HFFc6 (cell line): ENCODE measurements around the gene IGFBP3. TPM values are rescaled to one million over a fixed set of nuclear protein-coding genes. Genes with fewer than 3 reads are reported as not detected.
"Not testable (repeated sequence)": the region's sequence is repeated elsewhere in the genome, so short reads cannot be mapped to it uniquely, and the experiment has no call there.

Experiments used
- DNase-seq: peaks from one replicate; pipeline ENCODE4 v3.0.0-alpha.2; 2018
- H3K27ac Mint-ChIP-seq: 2 replicates; pipeline ENCODE4 v1.8.0; 2020; ENCODE audit warnings: mild to moderate bottlenecking, mixed read lengths
- H3K27me3 Mint-ChIP-seq: 2 replicates; pipeline ENCODE4 v1.8.0; 2021; ENCODE audit warnings: mild to moderate bottlenecking, moderate library complexity, mixed read lengths; ENCODE audit not compliant: insufficient read depth
- H3K36me3 Mint-ChIP-seq: 2 replicates; pipeline ENCODE4 v1.8.0; 2021; ENCODE audit warnings: low read depth, mixed read lengths
- H3K4me1 Mint-ChIP-seq: 2 replicates; pipeline ENCODE4 v1.8.0; 2020; ENCODE audit warnings: low read depth, mixed read lengths
- H3K4me3 Mint-ChIP-seq: 2 replicates; pipeline ENCODE4 v1.8.0; 2020; ENCODE audit warnings: mild to moderate bottlenecking, moderate library complexity, mixed read lengths
- H3K9me3 Mint-ChIP-seq: 2 replicates; pipeline ENCODE4 v1.8.0; 2020; ENCODE audit warnings: mild to moderate bottlenecking, mixed read lengths
- total RNA-seq, 6 experiments: library from RNA; stranded (reverse); fragmentation: NEBNext Ultra II Directional; extraction: Animal tissue kit (Norgen Biotek cat#: 25700); gene quantifications; 2 replicates in 1 of 6; 3 replicates in 5 of 6; pipeline ENCODE4 v1.2.3, GENCODE V29; 2021
- TF ChIP-seq, protein P1 (sequence below): fragments of 200-600 bp; sonication (generic); IDR thresholded peaks from 2 replicates; pipeline ENCODE4 v1.5.0; 2021; ENCODE audit warnings: antibody characterized with exemption, mild to moderate bottlenecking

Gene IGFBP3
- total RNA-seq, 6 experiments from 2014 or later: 797 to 983 (median 926) TPM

DNA sequence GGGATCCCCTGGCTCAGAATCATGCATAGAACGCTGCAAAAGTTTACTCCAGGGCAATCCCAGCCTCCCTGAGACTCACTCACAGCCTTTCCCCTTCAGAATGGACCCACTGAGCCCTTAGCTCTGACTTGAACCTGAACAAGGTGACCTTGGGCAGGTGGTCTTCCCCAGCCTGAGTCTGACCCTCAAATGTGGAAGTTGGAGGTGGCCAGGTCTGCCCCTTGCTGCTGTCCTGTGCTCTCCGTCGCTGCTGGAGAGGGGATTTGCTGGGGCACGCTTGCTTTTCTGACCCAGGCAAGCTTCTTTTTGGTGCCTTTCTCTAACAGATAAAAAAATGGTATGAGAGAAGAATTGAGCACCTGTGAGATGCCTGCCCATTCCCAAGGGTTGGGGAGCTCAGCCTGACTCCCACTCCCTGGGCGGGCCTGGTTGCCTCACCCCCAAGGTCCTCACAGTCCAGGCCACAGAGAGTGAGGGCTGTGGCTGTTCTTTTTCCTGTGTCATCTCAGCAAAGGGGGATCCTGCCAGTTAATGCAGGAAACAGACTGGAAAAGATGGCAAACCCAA lies 46.6 kb upstream of the IGFBP3 start:
- Mint-ChIP-seq H3K36me3 (no peaks in the 10 kb centered on the region), H3K4me3 (no peak overlapping the region), H3K27me3 (peaks cover 2% of the 10 kb centered on the region; the same call in 1 of the 2 replicates), H3K9me3 (no peaks in the 10 kb centered on the region), H3K4me1 (peaks cover 14% of the 10 kb centered on the region; the same call in 1 of the 2 replicates), H3K27ac (no peak overlapping the region)
- TF ChIP-seq, protein P1, sequence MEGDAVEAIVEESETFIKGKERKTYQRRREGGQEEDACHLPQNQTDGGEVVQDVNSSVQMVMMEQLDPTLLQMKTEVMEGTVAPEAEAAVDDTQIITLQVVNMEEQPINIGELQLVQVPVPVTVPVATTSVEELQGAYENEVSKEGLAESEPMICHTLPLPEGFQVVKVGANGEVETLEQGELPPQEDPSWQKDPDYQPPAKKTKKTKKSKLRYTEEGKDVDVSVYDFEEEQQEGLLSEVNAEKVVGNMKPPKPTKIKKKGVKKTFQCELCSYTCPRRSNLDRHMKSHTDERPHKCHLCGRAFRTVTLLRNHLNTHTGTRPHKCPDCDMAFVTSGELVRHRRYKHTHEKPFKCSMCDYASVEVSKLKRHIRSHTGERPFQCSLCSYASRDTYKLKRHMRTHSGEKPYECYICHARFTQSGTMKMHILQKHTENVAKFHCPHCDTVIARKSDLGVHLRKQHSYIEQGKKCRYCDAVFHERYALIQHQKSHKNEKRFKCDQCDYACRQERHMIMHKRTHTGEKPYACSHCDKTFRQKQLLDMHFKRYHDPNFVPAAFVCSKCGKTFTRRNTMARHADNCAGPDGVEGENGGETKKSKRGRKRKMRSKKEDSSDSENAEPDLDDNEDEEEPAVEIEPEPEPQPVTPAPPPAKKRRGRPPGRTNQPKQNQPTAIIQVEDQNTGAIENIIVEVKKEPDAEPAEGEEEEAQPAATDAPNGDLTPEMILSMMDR: no peak
- no peak for DNase-seq

DNA sequence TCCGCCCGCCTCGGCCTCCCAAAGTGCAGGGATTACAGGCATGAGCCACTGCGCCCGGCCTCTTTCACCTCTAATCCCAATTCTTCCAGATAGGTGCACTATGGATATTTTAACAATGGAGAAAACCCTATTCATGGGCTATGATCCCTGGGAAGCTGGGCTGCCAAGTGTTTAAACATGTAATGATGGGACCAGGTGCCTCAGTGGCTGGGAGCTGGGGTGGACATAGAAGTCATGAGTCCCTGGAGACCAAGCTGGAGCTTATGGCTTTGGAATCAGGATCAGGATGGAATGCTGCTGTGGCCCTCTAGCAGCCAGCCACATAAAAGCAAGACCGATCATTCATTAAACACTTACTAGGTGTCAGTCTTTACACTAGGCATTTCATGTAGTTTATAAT lies 41.8 kb upstream of the IGFBP3 start:
- TF ChIP-seq, protein P1: no peak
- H3K36me3 Mint-ChIP-seq: no peaks in the 10 kb centered on the region
- H3K27me3 Mint-ChIP-seq: peaks cover 2% of the 10 kb centered on the region; the same call in 1 of the 2 replicates
- no peak overlapping the region for H3K27ac Mint-ChIP-seq
- no peak overlapping the region for H3K4me3 Mint-ChIP-seq
- DNase-seq: no peak
- no peaks in the 10 kb centered on the region for H3K9me3 Mint-ChIP-seq
- H3K4me1 Mint-ChIP-seq: no peaks in the 10 kb centered on the region

DNA sequence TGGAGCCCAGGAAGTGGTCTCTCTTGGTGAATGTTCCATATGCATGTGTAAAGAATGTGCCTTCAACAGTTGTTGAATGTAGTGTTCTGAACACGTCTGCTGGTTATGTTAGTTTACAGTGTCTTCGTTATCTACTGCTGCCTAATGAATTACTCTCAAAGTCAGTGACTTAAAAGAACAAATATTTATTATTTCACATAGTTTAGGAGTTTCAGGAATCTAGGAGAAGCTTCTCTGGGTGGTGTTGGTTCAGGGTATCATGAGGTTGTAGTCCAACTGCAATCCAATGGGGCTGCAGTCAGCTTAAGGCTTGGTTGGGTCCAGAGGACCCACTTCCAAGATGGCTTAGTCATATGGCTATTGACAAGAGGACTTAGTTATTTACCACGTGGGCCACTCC lies 36.6 kb upstream of the IGFBP3 start:
- TF ChIP-seq, protein P1: no peak
- no peak for DNase-seq
- H3K27ac Mint-ChIP-seq: no peak overlapping the region
- no peaks in the 10 kb centered on the region for H3K36me3 Mint-ChIP-seq
- no peak overlapping the region for H3K4me3 Mint-ChIP-seq
- peaks cover 9% of the 10 kb centered on the region; the same call in 1 of the 2 replicates for H3K9me3 Mint-ChIP-seq
- no peaks in the 10 kb centered on the region for H3K27me3 Mint-ChIP-seq
- no peaks in the 10 kb centered on the region for H3K4me1 Mint-ChIP-seq

DNA sequence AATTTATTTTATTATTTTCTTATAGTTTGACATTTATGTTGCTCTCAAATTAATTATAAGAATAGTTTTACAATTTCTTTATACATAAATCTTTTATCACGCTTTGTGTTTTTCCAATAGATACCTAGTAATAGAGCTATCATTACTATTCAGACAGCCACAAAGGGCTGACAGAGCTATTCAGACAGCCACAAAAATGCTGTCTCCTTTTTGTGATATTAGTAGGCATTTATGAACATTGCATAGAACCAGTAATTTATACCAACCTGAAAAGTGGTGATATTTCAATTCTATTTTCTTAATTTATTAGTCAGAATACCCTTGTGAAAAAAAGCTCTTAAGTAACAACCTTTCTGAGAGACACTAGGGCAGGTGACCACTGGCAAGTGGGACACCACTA lies 34.2 kb upstream of the IGFBP3 start:
- Mint-ChIP-seq H3K27ac (no peak overlapping the region), H3K36me3 (no peaks in the 10 kb centered on the region), H3K27me3 (no peaks in the 10 kb centered on the region), H3K4me1 (no peaks in the 10 kb centered on the region), H3K4me3 (no peak overlapping the region), H3K9me3 (peaks cover 12% of the 10 kb centered on the region; the same call in 1 of the 2 replicates)
- no peak for DNase-seq
- TF ChIP-seq, protein P1: no peak

DNA sequence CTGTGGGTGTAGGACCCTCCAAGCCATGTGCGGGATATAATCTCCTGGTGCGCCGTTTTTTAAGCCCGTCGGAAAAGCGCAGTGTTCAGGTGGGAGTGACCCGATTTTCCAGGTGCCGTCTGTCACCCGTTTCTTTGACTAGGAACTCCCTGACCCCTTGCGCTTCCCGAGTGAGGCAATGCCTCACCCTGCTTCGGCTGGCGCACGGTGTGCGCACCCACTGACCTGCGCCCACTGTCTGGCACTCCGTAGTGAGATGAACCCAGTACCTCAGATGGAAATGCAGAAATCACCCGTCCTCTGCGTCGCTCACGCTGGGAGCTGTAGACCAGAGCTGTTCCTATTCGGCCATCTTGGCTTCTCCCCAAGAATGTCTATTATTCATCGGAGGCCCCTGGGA lies 32.0 kb upstream of the IGFBP3 start:
- H3K4me1 Mint-ChIP-seq, H3K4me3 Mint-ChIP-seq, H3K27me3 Mint-ChIP-seq, H3K27ac Mint-ChIP-seq, DNase-seq, H3K36me3 Mint-ChIP-seq: not testable (repeated sequence)
- peaks cover 17% of the 10 kb centered on the region; the same call in 1 of the 2 replicates for H3K9me3 Mint-ChIP-seq

DNA sequence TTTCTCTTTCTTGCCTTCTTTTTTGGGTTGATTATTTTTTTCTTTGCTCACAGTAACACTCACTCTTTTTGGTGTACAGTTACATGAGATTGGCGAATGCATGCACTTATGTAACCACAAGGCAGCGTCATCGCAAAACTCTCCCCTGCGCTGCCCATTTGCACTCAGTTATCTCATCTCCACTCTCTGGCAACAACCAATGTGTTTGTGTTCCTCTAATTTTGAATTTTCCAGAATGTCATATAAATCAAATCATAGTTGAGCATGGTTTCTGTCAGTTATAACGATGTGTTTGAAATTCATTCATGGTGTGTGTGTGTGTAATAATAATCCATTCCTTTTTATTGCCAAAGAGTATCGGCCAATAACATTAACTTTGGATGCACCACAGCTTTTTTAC lies 23.0 kb upstream of the IGFBP3 start:
- Mint-ChIP-seq H3K27ac (no peak overlapping the region), H3K9me3 (peaks cover 5% of the 10 kb centered on the region; the same call in 1 of the 2 replicates), H3K36me3 (peaks cover 6% of the 10 kb centered on the region; the same call in 1 of the 2 replicates), H3K4me1 (peaks cover 7% of the 10 kb centered on the region; the same call in 1 of the 2 replicates), H3K4me3 (no peak overlapping the region), H3K27me3 (peaks cover 2% of the 10 kb centered on the region; the same call in 1 of the 2 replicates)
- no peak for DNase-seq
- TF ChIP-seq, protein P1: no peak
